HepG2 (cell line): ENCODE measurements around the gene MS4A15. TPM values are rescaled to one million over a fixed set of nuclear protein-coding genes. Genes with fewer than 3 reads are reported as not detected.

Source experiments
- ATAC-seq: fragments of 200-7000 bp; cut with Tn5 transposase; 3 replicates; pipeline ENCODE4 v1.9.1; 2020; ENCODE audit warnings: mild to moderate bottlenecking, moderate library complexity
- BruUV-seq: library from RNA; stranded (reverse); fragments of 400-500 nt; replicated peaks from 2 replicates; lab custom pipeline; 2021; lab: Mats Ljungman, UMichigan
- CTCF ChIA-PET: fragments of 300-600 bp; formaldehyde crosslinking; extraction: SDS; loops from one replicate; lab custom pipeline; 2021; ENCODE audit warnings: low total read pairs, inconsistent platforms, low intra/inter-chr PET ratio; lab: Yijun Ruan, JAX
- POLR2A ChIA-PET: fragments of 350-600 bp; sonication (Branson Sonifier 250); formaldehyde crosslinking; loops from one replicate; lab custom pipeline; 2020; ENCODE audit warnings: antibody characterized with exemption, inconsistent platforms; lab: Yijun Ruan, JAX
- DNase-seq: peaks from one replicate; pipeline ENCODE4 v3.0.0-alpha.2; 2015; ENCODE audit warnings: low spot score
- FAIRE-seq: peaks from 3 replicates; lab custom pipeline; 2011; peaks lifted over from hg19 to GRCh38; lab: Jason Lieb, UNC
- H2AFZ ChIP-seq: one replicate; pipeline ENCODE4 v1.6.1; 2011; ENCODE audit warnings: low read length, inconsistent platforms
- H3K27ac ChIP-seq: fragments of 300-600 bp; 3 replicates; pipeline ENCODE4 v1.8.0; 2011; ENCODE audit warnings: mixed run types, mild to moderate bottlenecking, mixed read lengths, low read length, inconsistent platforms; ENCODE audit not compliant: insufficient read depth; ENCODE audit errors: extremely low read length
- H3K27me3 ChIP-seq, 2 experiments: fragments of 200-600 bp in 1 of 2; 2 replicates in 1 of 2; 3 replicates in 1 of 2; pipeline versions ENCODE4 v1.6.0 to v1.8.0; 2011; ENCODE audit warnings: low read length in 2 of 2, mild to moderate bottlenecking in 2 of 2, moderate library complexity in 2 of 2, inconsistent platforms in 1 of 2; ENCODE audit not compliant: insufficient read depth in 2 of 2, control insufficient read depth in 1 of 2
- H3K36me3 ChIP-seq, 2 experiments: fragments of 200-600 bp in 1 of 2; replicated peaks in 1 of 2; 2 replicates in 1 of 2; 3 replicates in 1 of 2; pipeline versions ENCODE4 v1.5.1 to v1.8.0; 2011; ENCODE audit warnings: low read length in 2 of 2, inconsistent platforms in 1 of 2; ENCODE audit not compliant: insufficient read depth in 2 of 2, control insufficient read depth in 1 of 2
- H3K4me1 ChIP-seq: 2 replicates; pipeline ENCODE4 v1.5.1; 2012; ENCODE audit warnings: low read length, inconsistent platforms; ENCODE audit not compliant: insufficient read depth
- H3K4me2 ChIP-seq: 2 replicates; pipeline ENCODE4 v1.6.0; 2011; ENCODE audit warnings: low read depth, low read length, inconsistent platforms
- H3K4me3 ChIP-seq, 3 experiments: fragments of 200-600 bp in 1 of 3; sonication (generic), shearing (Covaris generic) in 1 of 3; replicated peaks in 1 of 3; 2 replicates each; pipeline ENCODE4 v1.5.1; 2011 to 2016; ENCODE audit warnings: low read length in 3 of 3, inconsistent platforms in 2 of 3, low read depth in 2 of 3, mild to moderate bottlenecking in 2 of 3, control low read depth in 1 of 3, mixed read lengths in 1 of 3; ENCODE audit not compliant: insufficient read depth in 1 of 3
- H3K79me2 ChIP-seq: one replicate; pipeline ENCODE4 v1.6.1; 2011; ENCODE audit warnings: low read length, inconsistent platforms; ENCODE audit not compliant: insufficient read depth
- H3K9ac ChIP-seq: 2 replicates; pipeline ENCODE4 v1.6.0; 2011; ENCODE audit warnings: mild to moderate bottlenecking, low read depth, low read length, inconsistent platforms; ENCODE audit not compliant: insufficient read depth
- H3K9me3 ChIP-seq: 2 replicates; pipeline ENCODE4 v1.5.1; 2012; ENCODE audit warnings: mild to moderate bottlenecking, low read length
- H4K20me1 ChIP-seq: 2 replicates; pipeline ENCODE4 v1.6.0; 2011; ENCODE audit warnings: inconsistent platforms, mild to moderate bottlenecking, low read length, moderate library complexity; ENCODE audit not compliant: insufficient read depth
- HNF4A ChIP-seq: sonication (generic); formaldehyde crosslinking; IDR thresholded peaks from 2 replicates; pipeline ENCODE4 v1.4.0; 2020; ENCODE audit warnings: missing genetic modification reagents
- MNT ChIP-seq: fragments of 450-650 bp; IDR thresholded peaks from 2 replicates; pipeline ENCODE4 v1.6.1; 2016
- MXD1 ChIP-seq: sonication (generic); formaldehyde crosslinking; IDR thresholded peaks from 2 replicates; pipeline ENCODE4 v1.4.0; 2020; ENCODE audit warnings: mild to moderate bottlenecking, missing genetic modification reagents
- NPAS2 ChIP-seq: sonication (generic); formaldehyde crosslinking; IDR thresholded peaks from 2 replicates; pipeline ENCODE4 v1.8.0; 2022; ENCODE audit warnings: mild to moderate bottlenecking, missing genetic modification reagents, borderline replicate concordance
- NR3C1 ChIP-seq: sonication (generic); formaldehyde crosslinking; IDR thresholded peaks from 2 replicates; pipeline ENCODE4 v1.4.0; 2020; ENCODE audit warnings: missing genetic modification reagents
- PRPF4 ChIP-seq: fragments of 200-400 bp; formaldehyde crosslinking; IDR thresholded peaks from 2 replicates; pipeline ENCODE4 v1.6.1; 2016; ENCODE audit warnings: low read length, low read depth; ENCODE audit not compliant: poor library complexity, severe bottlenecking
- RFX5 ChIP-seq: IDR thresholded peaks from 2 replicates; pipeline ENCODE4 v1.6.1; 2011; ENCODE audit warnings: low read depth, low read length, improper control_type of control experiment
- SAFB2 ChIP-seq: sonication (generic); formaldehyde crosslinking; IDR thresholded peaks from 2 replicates; pipeline ENCODE4 v1.5.1; 2020; ENCODE audit warnings: missing genetic modification reagents, low read depth, mild to moderate bottlenecking, borderline replicate concordance
- SNAPC5 ChIP-seq: sonication (generic); formaldehyde crosslinking; IDR thresholded peaks from 2 replicates; pipeline ENCODE4 v1.8.1; 2023; ENCODE audit warnings: mild to moderate bottlenecking, missing genetic modification reagents, borderline replicate concordance
- TMF1 ChIP-seq: sonication (generic); formaldehyde crosslinking; IDR thresholded peaks from 2 replicates; pipeline ENCODE4 v1.8.1; 2022; ENCODE audit warnings: low read depth, missing genetic modification reagents
- ZFP82 ChIP-seq: sonication (generic); formaldehyde crosslinking; IDR thresholded peaks from 2 replicates; pipeline ENCODE4 v1.5.1; 2020; ENCODE audit warnings: mild to moderate bottlenecking, missing genetic modification reagents, borderline replicate concordance
- ZNF234 ChIP-seq: sonication (generic); formaldehyde crosslinking; conservative IDR thresholded peaks from 2 replicates; pipeline ENCODE4 v1.5.1; 2020; ENCODE audit warnings: mild to moderate bottlenecking, missing genetic modification reagents
- ZNF468 ChIP-seq: sonication (generic); formaldehyde crosslinking; IDR thresholded peaks from 2 replicates; pipeline ENCODE4 v1.8.0; 2022; ENCODE audit warnings: mild to moderate bottlenecking, moderate library complexity, missing genetic modification reagents
- ZNF646 ChIP-seq: sonication (generic); formaldehyde crosslinking; IDR thresholded peaks from 2 replicates; pipeline ENCODE4 v1.9.0; 2021; ENCODE audit warnings: mild to moderate bottlenecking, missing genetic modification reagents
- ZNF672 ChIP-seq: sonication (generic); formaldehyde crosslinking; IDR thresholded peaks from 2 replicates; pipeline ENCODE4 v1.8.1; 2022; ENCODE audit warnings: missing genetic modification reagents
- WGBS: methylation state at CpG from one replicate; pipeline ENCODE4 v1.1.6; 2017; ENCODE audit warnings: low lambda C conversion rate; 5-methylcytosine and 5-hydroxymethylcytosine counted together
- in situ Hi-C: cut with HindIII; loops from 2 replicates; pipeline ENCODE4 v1.10.0; 2017; ENCODE audit warnings: low pct_unique_long_range_greater_than_20kb; ENCODE audit not compliant: extremely low pct_ligation_motif_present
- intact Hi-C: fragments of 100-400 bp; cut with micrococcal nuclease; formaldehyde crosslinking; loops from one replicate; pipeline ENCODE4 v1.10.0; 2022; ENCODE audit not compliant: unreplicated experiment
- polyA plus RNA-seq, 8 experiments: library from polyadenylated mRNA; depleted of rRNA in 3 of 8; stranded (reverse) in 7 of 8; unstranded in 1 of 8; fragments of >200 nt; fragmentation: Illumina TruSeq in 4 of 8; extraction: Trizol in 4 of 8; gene quantifications; 2 replicates each; pipeline versions ENCODE4 v1.2.1 to v1.2.3, GENCODE V29; 2011 to 2016; ENCODE audit warnings: low read depth in 4 of 8, missing spikeins in 1 of 8, mixed read lengths in 1 of 8; ENCODE audit not compliant: insufficient read depth in 1 of 8
- total RNA-seq, 5 experiments: library from RNA; depleted of rRNA; stranded (reverse); fragments of >200 nt; fragmentation: Illumina TruSeq; extraction: Trizol; gene quantifications; 2 replicates each; pipeline ENCODE4 v1.2.3, GENCODE V29; 2016; ENCODE audit warnings: low read depth in 1 of 5

Gene MS4A15
- total and polyA plus RNA-seq, 2 of the 13 experiments (the other 11 are each of a cell fraction or from before 2014, with no cell fraction given): not detected

- TF ChIP-seq SAFB2: no peak
- no peak for TF ChIP-seq RFX5
- no peak for TF ChIP-seq SNAPC5 (CRISPR knock-in tag)
- TF ChIP-seq MNT: no peak
- TF ChIP-seq PRPF4: no peak
- TF ChIP-seq NPAS2 (CRISPR knock-in tag): no peak
- TF ChIP-seq HNF4A (CRISPR knock-in tag): no peak
Observed at GRCh38 chr11:60790726-60791125, 34.1 kb downstream of the MS4A15 start (continued).

- no peaks in the 10 kb centered on the region for H3K36me3 ChIP-seq
- H4K20me1 ChIP-seq: no peaks in the 10 kb centered on the region
- H2AFZ ChIP-seq: no peak overlapping the region
- POLR2A ChIA-PET: no interaction called here
- no peak overlapping the region for H3K9ac ChIP-seq
- no peak overlapping the region for H3K27ac ChIP-seq
- ATAC-seq (no peak), FAIRE-seq (no peak), DNase-seq (no peak)
- H3K4me3 ChIP-seq: no peak overlapping the region
- CTCF ChIA-PET: no interaction called here
- no peaks in the 10 kb centered on the region for H3K9me3 ChIP-seq
- intact Hi-C loops: no loop called here
- 8% methylated on average over 2 of the region's 4 CpGs for WGBS
- no peaks in the 10 kb centered on the region for H3K79me2 ChIP-seq
- H3K27me3 ChIP-seq: peaks cover 0 to 9% of the 10 kb centered on the region in 2 experiments; a peak in 2 of 5 replicates
- H3K4me2 ChIP-seq: no peak overlapping the region
- no peaks in the 10 kb centered on the region for H3K4me1 ChIP-seq
- BruUV-seq: no TSS peak
- in situ Hi-C loops: no loop called here
- no peak for TF ChIP-seq ZNF672 (CRISPR knock-in tag)
- TF ChIP-seq ZNF234: no peak
- TF ChIP-seq ZNF468 (CRISPR knock-in tag): no peak
- TF ChIP-seq ZFP82 (CRISPR knock-in tag): no peak
- TF ChIP-seq ZNF646 (CRISPR knock-in tag): no peak
- TF ChIP-seq TMF1: no peak
- no peak for TF ChIP-seq MXD1 (CRISPR knock-in tag)
- no peak for TF ChIP-seq NR3C1 (CRISPR knock-in tag)
Observed at GRCh38 chr11:60791153-60791933, 34.7 kb downstream of the MS4A15 start.
